Right atrium auricular region (tissue), 2 donors: ENCODE data around the gene CDH20. TPM values are rescaled to one million over a fixed set of nuclear protein-coding genes. Genes with fewer than 3 reads are reported as not detected.
A peak's percentile ranks its signal among the peaks of the same experiment; 100 is the strongest.

Experiments used
- DNase-seq: peaks from one replicate; pipeline ENCODE4 v3.0.0-alpha.2; 2019; ENCODE audit warnings: low spot score
- H3K27ac ChIP-seq, 2 donors: fragments of 200-600 bp; sonication (generic); 1 replicate in 1 of 2; 2 replicates in 1 of 2; pipeline ENCODE4 v1.5.1; 2016 to 2019
- H3K27me3 ChIP-seq, 2 donors: fragments of 200-600 bp; sonication (generic); one replicate each; pipeline versions ENCODE4 v1.5.1 to v1.6.0; 2017 to 2019
- H3K36me3 ChIP-seq: fragments of 200-600 bp; sonication (generic); one replicate; pipeline ENCODE4 v1.5.1; 2016
- H3K4me1 ChIP-seq, 2 donors: fragments of 200-600 bp; sonication (generic); one replicate each; pipeline versions ENCODE4 v1.5.1 to v1.6.0; 2017 to 2019
- H3K4me3 ChIP-seq, 2 donors: fragments of 200-600 bp; sonication (generic); 1 replicate in 1 of 2; 2 replicates in 1 of 2; pipeline ENCODE4 v1.5.1; 2017 to 2019; ENCODE audit warnings: mild to moderate bottlenecking in 1 of 2, moderate library complexity in 1 of 2
- H3K9me3 ChIP-seq, 2 donors: fragments of 200-600 bp; sonication (generic); one replicate each; pipeline ENCODE4 v1.5.1; 2019
- total RNA-seq, 2 donors: library from RNA; depleted of rRNA; stranded (reverse); fragments of >200 nt; gene quantifications; one replicate each; pipeline ENCODE4 v1.1.0, GENCODE V29; 2016
- TF ChIP-seq, protein P1 (sequence below), 2 donors: fragments of 200-600 bp; sonication (generic); IDR thresholded peaks; one replicate each; pipeline ENCODE4 v1.5.1; 2019; ENCODE audit warnings: antibody characterized with exemption in 2 of 2

The CDH20 gene
- total RNA-seq, 2 donors from 2014 or later, result 0.41 TPM; not detected in 1

DNA sequence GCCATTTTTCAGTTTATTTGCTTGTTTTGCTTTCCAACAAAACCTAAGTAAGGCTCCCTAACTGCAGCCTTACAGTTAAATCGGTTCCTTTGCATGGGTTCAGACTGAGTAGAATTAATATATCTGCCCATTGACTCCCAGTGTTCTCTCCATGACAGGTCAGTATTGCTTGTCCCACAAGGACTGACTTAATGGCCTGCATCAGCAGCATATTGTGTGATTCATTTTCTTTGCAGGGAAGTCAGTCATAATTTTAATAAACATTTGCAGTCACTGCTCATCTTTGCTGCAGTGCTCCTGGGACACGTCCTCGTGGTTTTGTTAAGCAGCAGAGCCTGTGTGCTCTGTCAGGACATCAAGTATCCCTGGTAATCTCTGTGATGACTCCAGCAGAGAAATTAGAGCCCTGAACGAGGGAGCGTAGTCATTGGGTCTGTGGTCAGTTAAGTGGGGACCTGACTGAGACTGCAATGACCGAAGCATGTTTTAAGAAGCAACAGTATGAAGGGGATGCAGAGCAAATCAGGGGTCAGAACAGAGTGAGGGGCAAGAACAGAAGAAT lies 93.3 kb downstream of the CDH20 start:
- Histone ChIP-seq H3K27me3 (no peaks in the 10 kb centered on the region), H3K4me1 (no peaks in the 10 kb centered on the region), H3K9me3 (no peaks in the 10 kb centered on the region), H3K27ac (no peak overlapping the region), H3K4me3 (no peak overlapping the region), H3K36me3 (no peaks in the 10 kb centered on the region)
- TF ChIP-seq, protein P1, sequence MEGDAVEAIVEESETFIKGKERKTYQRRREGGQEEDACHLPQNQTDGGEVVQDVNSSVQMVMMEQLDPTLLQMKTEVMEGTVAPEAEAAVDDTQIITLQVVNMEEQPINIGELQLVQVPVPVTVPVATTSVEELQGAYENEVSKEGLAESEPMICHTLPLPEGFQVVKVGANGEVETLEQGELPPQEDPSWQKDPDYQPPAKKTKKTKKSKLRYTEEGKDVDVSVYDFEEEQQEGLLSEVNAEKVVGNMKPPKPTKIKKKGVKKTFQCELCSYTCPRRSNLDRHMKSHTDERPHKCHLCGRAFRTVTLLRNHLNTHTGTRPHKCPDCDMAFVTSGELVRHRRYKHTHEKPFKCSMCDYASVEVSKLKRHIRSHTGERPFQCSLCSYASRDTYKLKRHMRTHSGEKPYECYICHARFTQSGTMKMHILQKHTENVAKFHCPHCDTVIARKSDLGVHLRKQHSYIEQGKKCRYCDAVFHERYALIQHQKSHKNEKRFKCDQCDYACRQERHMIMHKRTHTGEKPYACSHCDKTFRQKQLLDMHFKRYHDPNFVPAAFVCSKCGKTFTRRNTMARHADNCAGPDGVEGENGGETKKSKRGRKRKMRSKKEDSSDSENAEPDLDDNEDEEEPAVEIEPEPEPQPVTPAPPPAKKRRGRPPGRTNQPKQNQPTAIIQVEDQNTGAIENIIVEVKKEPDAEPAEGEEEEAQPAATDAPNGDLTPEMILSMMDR (IDR thresholded peaks at IDR 0.05), result no peak
- DNase-seq, result no peak

DNA sequence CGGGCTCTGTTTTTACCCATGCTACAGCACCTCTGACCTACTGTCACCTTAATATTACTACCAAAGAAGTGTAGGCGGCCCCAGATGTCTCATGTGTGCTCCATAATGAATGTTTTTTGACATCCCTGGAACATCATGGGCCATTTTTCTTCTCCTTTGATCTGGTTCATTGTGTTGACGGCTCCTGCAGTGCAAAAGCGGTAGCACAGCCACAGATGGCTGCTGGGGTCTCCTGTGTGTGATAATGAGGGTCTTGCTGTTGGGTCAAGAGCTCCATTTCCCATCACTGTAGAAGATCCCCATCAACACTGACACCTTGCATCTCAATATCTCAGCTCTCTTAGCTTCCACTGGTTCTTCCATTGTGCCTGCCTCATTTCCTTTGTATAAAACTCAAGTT lies 95.0 kb downstream of the CDH20 start:
- DNase-seq, result no peak
- H3K4me1 ChIP-seq, result no peaks in the 10 kb centered on the region
- H3K27ac ChIP-seq, result no peak overlapping the region

DNA sequence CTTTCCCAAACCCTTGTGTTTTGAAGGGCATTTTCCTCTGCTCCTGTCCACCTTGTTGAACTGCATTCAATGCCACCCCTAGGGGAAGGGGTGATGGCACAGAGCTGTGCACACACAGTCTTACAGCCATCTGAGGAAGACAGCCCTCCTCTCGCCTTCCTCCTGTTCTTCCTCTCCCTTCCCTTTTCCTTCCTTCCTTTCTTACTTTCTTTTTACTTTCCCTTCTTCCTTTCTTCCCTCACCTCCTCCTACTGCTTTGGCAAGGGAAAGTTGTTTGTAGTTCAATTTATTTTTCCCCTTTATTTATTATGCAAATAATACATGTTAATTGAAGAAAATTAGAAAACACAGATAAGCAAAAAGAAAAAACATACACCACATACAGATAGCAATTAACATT lies 99.4 kb downstream of the CDH20 start:
- no peak overlapping the region for H3K27ac ChIP-seq
- no peak for DNase-seq
- TF ChIP-seq, protein P1 (IDR thresholded peaks at IDR 0.05), result no peak
- no peaks in the 10 kb centered on the region for H3K4me1 ChIP-seq
- H3K27me3 ChIP-seq, result no peaks in the 10 kb centered on the region
- H3K4me3 ChIP-seq, result no peak overlapping the region
- no peaks in the 10 kb centered on the region for H3K36me3 ChIP-seq
- H3K9me3 ChIP-seq, result peaks cover 0 to 10% of the 10 kb centered on the region in 2 donors

More for the DNA sequence above, 95.0 kb downstream of the CDH20 start:
- Histone ChIP-seq H3K27me3 (no peaks in the 10 kb centered on the region), H3K4me3 (no peak overlapping the region), H3K9me3 (no peaks in the 10 kb centered on the region), H3K36me3 (no peaks in the 10 kb centered on the region)
- TF ChIP-seq, protein P1 (IDR thresholded peaks at IDR 0.05), result no peak

DNA sequence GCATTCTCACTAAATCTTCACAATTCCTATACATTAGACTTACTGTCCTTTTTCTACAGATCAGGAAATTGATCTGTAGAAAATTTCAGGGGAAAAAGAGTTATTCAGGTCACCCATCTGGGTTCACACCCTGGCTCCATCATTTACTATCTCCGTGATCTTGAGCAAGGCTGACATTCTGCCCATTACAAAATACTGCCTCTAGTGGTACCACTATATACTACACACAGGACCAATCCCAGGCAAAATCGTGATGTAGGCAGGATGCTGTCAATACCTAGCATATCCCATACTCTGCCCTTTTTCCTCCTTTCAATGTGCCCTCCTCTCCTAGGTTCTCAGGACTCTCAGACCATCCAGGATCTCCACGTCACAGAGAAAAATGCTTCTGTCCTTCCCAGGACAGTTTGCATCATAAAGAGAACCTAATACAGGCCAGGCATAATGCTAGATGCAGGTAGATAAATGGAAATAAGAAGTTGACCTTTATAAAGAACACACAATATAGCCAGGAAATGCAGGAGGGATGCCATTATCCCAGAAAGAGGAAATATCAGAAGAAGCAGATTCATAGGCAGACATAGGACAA lies 101.9 kb downstream of the CDH20 start:
- no peak for DNase-seq
- H3K36me3 ChIP-seq, result no peaks in the 10 kb centered on the region

DNA sequence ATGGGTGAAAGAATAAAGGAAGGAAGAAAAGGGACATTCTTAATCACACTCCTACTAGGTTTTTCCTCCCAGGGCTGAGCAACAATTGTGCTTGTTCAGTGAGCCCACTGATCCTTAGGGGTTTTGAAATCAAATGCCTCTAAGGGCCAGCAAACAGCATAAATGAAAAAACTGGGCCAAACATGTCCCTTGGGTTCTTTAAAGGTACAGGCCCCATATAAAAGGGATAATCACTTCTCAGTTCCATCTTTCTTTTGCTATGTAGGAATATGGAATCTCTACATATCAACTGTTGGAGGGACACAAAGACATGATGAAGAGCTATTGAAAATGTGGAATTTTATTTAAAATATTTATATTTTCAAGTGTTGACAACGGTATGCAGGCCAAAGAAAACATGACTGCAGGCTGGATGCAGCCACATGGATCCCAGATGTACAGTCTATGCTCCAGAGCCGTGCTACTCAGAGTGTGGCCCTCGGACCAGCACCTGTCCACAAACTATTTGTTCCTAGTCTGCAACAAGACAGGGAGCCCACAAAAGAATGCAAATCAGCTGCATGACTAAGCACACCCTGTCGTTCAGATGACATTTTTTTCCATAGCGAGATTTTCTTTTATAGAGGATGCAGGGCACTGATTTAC lies 110.0 kb downstream of the CDH20 start:
- no peaks in the 10 kb centered on the region for H3K36me3 ChIP-seq
- H3K27ac ChIP-seq, result no peak overlapping the region
- H3K27me3 ChIP-seq, result no peaks in the 10 kb centered on the region
- no peaks in the 10 kb centered on the region for H3K9me3 ChIP-seq
- no peak for DNase-seq
- no peaks in the 10 kb centered on the region for H3K4me1 ChIP-seq
- no peak overlapping the region for H3K4me3 ChIP-seq
- TF ChIP-seq, protein P1 (IDR thresholded peaks at IDR 0.05), result no peak

More for the DNA sequence above, 101.9 kb downstream of the CDH20 start:
- Histone ChIP-seq H3K4me1 (no peaks in the 10 kb centered on the region), H3K4me3 (no peak overlapping the region), H3K27ac (no peak overlapping the region), H3K9me3 (peaks cover 0 to 10% of the 10 kb centered on the region in 2 donors), H3K27me3 (no peaks in the 10 kb centered on the region)
- TF ChIP-seq, protein P1 (IDR thresholded peaks at IDR 0.05), result peak in 1 of 2 donors; percentile 41
